NCI-H82 treated with DMSO at 0.1 percent for 48 hours (cell line): Measurements from ENCODE around the gene USF3.

ENCODE experiments used
- DNase-seq: peaks from one replicate; lab custom pipeline; 2025; ENCODE audit not compliant: unreplicated experiment; lab: John Stamatoyannopoulos, UW

Gene USF3

GRCh38 chr3:113697500-113698090, 1.2 kb upstream of the USF3 start:
- DNase-seq = no peak

- DNase-seq = peak; percentile 100
Observed at GRCh38 chr3:113696658-113697499, 437 bp upstream of the USF3 start.

GRCh38 chr3:113695431-113695785, 1.0 kb downstream of the USF3 start:
- no peak for DNase-seq

GRCh38 chr3:113690482-113690881, 6.0 kb downstream of the USF3 start:
- DNase-seq = no peak

- DNase-seq = no peak
Observed at GRCh38 chr3:113685956-113686721, 10.3 kb downstream of the USF3 start.

- DNase-seq = no peak
Observed at GRCh38 chr3:113685124-113685523, 11.3 kb downstream of the USF3 start.

GRCh38 chr3:113684271-113684819, 12.1 kb downstream of the USF3 start:
- DNase-seq = no peak

- no peak for DNase-seq
Observed at GRCh38 chr3:113678773-113679172, 17.7 kb downstream of the USF3 start.

GRCh38 chr3:113677737-113678136, 18.7 kb downstream of the USF3 start:
- no peak for DNase-seq

- DNase-seq = no peak
Observed at GRCh38 chr3:113676261-113676660, 20.2 kb downstream of the USF3 start.

- no peak for DNase-seq
Observed at GRCh38 chr3:113673593-113673992, 22.8 kb downstream of the USF3 start.

GRCh38 chr3:113668015-113668414, 28.4 kb downstream of the USF3 start:
- DNase-seq = no peak

- no peak for DNase-seq
Observed at GRCh38 chr3:113664523-113665094, 31.8 kb downstream of the USF3 start.

GRCh38 chr3:113663761-113664160, 32.7 kb downstream of the USF3 start:
- DNase-seq = no peak

- DNase-seq = no peak
Observed at GRCh38 chr3:113663324-113663750, 33.1 kb downstream of the USF3 start.

GRCh38 chr3:113662824-113663223, 33.6 kb downstream of the USF3 start:
- DNase-seq = no peak

GRCh38 chr3:113660896-113661295, 35.5 kb downstream of the USF3 start:
- DNase-seq = no peak

- DNase-seq = no peak
Observed at GRCh38 chr3:113660458-113660857, 36.0 kb downstream of the USF3 start.

- DNase-seq = no peak
Observed at GRCh38 chr3:113659996-113660395, 36.4 kb downstream of the USF3 start.

GRCh38 chr3:113659101-113659541, 37.3 kb downstream of the USF3 start:
- DNase-seq = no peak

GRCh38 chr3:113658107-113658506, 38.3 kb downstream of the USF3 start:
- DNase-seq = no peak
